CD4-positive, alpha-beta T cell treated with Interleukin-15 for 4 hours (primary cell): ENCODE data around the gene ARPC1B.
"Not testable (repeated sequence)": the region's sequence is repeated elsewhere in the genome, so short reads cannot be mapped to it uniquely, and the experiment has no call there.

Experiments
- DNase-seq: peaks from one replicate; pipeline ENCODE4 v3.0.0-alpha.2; 2020; ENCODE audit warnings: low spot score

The ARPC1B gene

GRCh38 chr7:99374111-99375064, at the start of gene ARPC1B:
TSS of gene ARPC1B (plus strand) at chr7:99374730. CDS start at chr7:99385715, 10,985 bp downstream.
- DNase-seq = peak; percentile 80

GRCh38 chr7:99325001-99325493, 49.5 kb upstream of the ARPC1B start:
- no peak for DNase-seq

DNA sequence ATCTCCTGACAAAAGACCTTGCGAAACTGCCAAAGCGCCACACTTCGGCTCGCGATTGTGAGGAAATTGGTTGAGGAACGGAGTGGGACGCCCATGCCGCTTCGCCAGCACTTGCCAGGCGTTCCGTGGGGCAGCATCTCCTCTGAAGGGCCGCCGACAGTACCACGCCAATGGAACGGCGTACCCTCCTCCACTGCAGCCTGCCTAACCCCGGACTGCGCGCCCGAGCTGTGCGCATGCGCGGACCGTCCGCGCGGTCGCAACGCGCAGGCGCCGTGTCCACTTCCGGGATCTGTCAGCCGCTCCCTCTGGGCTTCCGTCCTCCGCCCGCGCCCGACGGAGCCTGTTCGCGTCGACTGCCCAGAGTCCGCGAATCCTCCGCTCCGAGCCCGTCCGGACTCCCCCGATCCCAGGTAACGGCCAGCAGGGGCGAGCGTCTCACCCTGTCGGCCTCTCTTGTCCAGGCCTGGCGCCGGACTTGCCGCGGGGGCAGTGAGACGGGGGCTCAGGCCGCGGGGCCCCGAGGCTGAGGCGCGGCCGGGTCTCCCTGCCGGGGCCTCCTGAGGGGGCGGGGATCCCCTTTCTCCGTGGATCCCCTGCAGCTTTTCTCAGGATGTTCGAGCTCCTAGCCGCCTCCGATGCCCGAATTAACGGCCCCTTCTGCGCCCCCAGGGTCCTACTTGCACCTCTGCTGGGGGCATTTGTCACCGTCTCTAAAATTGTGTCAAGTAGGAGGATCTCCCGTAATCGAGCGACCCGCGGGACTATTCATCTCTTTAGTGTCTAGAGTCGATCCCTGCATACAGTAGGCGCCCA, 48.7 kb upstream of the ARPC1B start, which contains the start of gene ARPC1A:
ARPC1A (plus strand) TSS at position 307 of the 816 bp plus-strand sequence. CDS start 7,456 bp downstream, outside the sequence.
- DNase-seq = peak; percentile 92

DNA sequence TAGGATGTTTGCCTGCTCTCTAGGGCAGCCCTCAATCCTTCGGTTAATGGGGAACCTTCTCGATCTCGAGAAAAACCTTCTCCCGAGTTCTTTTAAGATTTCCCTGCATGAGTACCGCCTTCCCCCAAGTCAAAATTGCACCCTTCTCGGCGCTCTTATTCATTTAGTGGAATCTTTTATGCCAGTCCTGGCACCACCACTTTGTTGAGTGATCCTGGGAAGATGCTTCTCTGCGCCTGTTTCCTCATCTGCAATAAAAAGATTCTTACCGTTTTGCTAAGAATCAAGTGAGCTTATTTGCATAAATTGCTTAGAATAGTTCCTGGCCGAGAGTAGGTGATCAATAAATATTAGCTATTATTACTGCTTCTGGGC, 48.1 kb upstream of the ARPC1B start:
- DNase-seq = no peak

GRCh38 chr7:99330314-99330961, 44.1 kb upstream of the ARPC1B start:
- DNase-seq = peak; percentile 24

DNA sequence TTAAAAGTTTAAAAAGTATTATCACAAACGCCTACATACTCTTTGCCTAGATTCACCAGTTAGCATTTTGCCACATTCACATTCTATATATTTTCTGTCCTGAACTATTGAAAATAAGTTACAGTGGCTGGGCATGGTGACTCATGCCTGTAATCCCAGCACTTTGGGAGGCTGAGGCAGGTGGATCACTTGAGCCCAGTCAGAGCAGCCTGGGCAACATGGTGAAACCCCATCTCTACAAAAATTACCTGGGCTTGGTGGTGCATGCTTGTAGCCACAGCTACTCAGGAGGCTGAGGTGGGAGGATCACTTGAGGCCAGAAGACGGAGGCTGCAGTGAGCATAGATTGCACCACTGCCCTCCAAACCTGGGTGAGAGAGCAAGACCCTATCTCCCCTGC, 43.5 kb upstream of the ARPC1B start:
- DNase-seq = no peak

GRCh38 chr7:99339595-99339994, 34.9 kb upstream of the ARPC1B start:
- no peak for DNase-seq

DNA sequence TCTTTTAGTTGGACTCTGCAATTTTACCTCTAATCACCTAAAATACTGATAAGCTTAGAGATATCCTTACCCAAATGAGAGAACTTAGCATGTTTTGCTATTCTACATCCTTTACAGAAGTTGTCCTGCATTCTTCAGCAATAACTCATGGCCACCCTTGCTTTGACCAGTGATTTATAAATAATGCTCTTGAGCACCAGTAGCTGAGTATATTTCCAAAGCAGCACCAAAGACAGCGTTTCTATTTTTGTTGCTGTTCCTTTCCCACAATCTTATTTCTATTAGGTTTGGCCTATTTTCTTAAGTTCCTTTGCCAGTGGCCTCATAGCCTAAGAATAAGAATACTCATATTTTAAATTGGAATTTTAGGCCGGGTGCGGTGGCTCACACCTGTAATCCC, 33.9 kb upstream of the ARPC1B start:
- DNase-seq = no peak

- no peak for DNase-seq
Observed at GRCh38 chr7:99344061-99344647, 30.4 kb upstream of the ARPC1B start.

- DNase-seq = not testable (repeated sequence)
Observed at GRCh38 chr7:99350641-99351040, 23.9 kb upstream of the ARPC1B start.

DNA sequence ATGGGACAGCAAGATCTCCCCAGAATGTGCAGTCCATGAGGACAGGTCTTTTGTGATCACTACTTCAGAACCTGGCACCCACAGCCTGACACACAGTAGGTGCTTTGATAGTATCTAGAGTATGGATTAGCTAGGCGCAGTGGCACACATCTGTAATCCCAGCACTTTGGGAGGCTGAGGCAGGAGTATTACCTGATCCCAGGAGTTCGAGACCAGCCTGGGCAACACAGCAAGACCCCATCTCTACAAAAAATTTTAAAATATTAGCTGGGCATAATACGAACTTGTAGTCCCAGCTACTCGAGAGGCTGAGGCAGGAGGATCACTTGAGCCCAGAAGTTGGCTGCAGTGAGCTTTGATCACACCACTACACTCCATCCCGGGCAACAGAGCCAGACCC, 22.3 kb upstream of the ARPC1B start:
- DNase-seq = no peak

DNA sequence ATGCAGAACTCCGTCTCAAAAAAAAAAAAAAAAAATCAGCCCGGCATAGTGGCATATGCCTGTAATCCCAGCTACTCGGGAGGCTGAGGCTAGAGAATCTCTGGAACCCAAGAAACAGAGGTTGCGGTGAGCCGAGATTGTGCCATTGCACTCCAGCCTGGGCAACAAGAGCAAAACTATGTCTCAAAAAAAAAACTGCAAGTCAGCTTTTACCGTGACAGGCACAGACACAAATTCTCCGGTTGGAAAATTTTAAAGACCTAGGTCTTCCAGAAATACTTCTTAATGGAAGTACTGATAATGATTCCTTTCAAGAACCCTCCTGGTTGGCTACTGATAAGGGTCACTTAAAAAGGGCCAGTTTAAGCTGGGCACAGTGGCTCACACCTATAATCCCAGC, 19.4 kb upstream of the ARPC1B start:
- no peak for DNase-seq

- DNase-seq = no peak
Observed at GRCh38 chr7:99357701-99358490, 16.6 kb upstream of the ARPC1B start.

DNA sequence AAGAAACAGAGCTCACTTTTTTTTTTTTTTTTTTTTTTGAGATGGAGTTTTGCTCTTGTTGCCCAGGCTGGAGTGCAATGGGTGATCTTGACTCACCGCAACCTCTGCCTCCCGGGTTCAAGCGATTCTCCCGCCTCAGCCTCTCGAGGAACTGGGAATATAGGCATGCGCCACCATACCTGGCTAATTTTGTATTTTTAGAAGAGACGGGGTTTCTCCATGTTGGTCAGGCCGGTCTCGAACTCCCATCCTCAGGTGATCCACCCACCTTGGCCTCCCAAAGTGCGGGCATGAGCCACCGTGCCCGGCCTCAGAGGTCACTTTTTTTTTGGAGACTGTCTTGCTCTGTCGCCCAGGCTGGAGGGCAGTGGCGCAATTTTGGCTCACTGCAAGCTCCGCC, 16.0 kb upstream of the ARPC1B start:
- DNase-seq = not testable (repeated sequence)

DNA sequence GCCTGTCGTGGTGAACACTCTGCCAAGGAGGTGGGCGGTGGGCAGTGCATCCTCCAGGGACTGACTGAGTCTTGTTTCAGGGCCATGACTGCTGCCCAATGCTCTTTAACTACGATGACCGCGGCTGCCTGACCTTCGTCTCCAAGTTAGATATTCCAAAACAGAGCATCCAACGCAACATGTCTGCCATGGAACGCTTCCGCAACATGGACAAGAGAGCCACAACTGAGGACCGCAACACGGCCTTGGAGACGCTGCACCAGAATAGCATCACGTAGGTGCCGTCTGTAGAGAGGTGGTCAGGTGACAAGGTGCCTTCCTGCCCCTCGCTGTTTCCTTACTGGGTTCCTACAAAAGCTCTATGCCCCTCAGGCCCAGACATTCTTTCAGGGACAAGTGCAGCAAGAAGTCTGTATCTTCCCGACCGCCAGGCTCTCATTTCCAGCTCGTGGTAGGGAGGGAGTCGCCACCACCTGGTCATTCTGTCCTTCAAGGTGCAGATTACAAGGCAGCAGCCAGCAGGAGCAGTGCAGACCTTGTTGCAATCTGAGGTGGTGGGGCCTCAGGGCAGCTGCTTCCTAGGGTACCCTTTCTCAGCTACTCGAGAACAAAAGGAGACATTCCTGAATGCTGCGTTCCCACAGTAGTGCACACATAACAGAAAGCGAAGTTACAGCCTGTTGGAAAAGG, 14.9 kb upstream of the ARPC1B start:
- DNase-seq = no peak

- DNase-seq = no peak
Observed at GRCh38 chr7:99362801-99363200, 11.7 kb upstream of the ARPC1B start.

DNA sequence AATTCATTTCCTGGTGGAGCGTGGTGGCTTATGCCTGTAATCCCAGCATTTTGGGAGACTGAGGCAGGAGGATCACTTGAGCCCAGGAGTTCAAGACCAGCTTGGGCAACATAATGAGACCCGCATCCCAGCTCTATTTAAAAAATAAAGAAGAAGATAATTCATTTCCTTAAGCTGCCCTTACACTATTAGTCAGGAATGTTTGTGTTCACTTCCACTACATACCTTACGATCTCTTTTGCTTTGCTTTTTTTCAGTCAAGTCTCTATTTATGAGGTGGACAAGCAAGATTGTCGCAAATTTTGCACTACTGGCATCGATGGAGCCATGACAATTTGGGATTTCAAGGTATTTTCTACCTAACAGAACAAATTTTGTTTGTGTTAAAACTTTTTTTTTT, 11.2 kb upstream of the ARPC1B start:
- DNase-seq = no peak

- DNase-seq = peak; percentile 65
Observed at GRCh38 chr7:99365318-99366141, 9.0 kb upstream of the ARPC1B start.

DNA sequence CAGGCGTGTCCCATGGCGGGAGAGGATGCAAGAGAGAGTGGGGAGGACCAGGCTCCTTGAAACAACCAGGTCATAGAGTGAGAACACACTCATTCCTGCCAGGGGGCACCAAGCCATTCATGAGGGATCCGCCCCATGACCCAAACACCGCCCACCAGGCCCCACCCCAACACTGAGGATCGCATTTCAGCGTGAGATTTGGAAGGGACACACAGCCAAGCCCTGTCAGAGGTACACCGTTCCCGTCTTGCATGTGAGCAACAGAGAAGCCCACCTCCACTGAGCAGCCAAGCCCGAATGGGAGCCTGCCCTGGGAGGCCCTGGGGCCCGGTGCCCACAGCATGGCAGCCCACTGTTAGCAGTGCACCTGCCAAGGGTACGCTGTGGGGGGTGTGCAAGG, 7.9 kb upstream of the ARPC1B start:
- DNase-seq = no peak
